ENCODE results near the gene EXOC6. TPM values are rescaled to one million over a fixed set of nuclear protein-coding genes. Genes with fewer than 3 reads are reported as not detected.
A peak's percentile ranks its signal among the peaks of the same experiment; 100 is the strongest.

Gene EXOC6
- total and polyA plus RNA-seq, 10 of the 15 experiments (the other 5 are each of a cell fraction or from before 2014, with no cell fraction given), result 7.6 to 53.8 (median 13.3) TPM

DNA sequence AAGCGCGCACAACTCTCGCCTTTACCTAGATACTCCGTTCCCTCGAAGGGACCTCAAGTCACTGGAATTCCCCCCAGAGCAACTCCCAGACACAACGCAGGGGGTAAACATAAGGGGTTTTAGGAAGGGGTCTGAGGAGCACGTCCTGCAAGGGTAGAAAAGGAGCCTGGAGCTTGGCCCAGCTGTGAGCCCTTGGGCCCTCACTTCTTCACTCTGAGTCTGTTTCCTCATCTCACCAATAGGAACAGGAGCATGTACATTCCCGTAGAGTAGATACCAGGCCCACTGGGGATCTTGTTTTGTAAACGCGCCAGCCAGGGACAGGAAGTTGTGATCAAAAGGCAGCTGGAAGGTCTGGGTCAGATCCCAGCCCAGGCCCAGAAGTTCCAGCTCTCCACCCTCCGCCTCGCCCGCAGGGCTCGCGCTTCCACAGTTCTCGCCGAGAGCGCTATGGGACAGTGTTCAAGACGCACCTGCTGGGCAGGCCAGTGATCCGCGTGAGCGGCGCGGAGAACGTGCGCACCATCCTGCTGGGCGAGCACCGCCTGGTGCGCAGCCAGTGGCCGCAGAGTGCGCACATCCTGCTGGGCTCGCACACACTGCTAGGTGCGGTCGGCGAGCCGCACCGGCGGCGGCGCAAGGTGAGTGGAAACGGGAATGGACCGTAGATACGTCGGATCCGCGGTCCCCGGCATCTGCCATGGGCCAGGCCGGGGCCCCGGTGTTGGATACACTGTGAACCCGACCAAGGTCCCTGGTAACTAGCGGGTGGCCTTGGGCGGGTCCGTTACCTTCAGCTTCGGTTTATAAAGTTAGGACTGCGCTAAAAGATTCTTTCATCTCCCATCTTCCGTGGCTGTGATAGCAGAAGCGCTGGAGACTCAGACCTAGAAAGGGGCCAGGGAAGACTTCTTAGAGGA, 213.5 kb downstream of the EXOC6 start:
- H4K20me1 ChIP-seq (ENCODE audit: control insufficient read depth, insufficient read depth), result no peaks in the 10 kb centered on the region
- ChIA-PET RAD21 (ENCODE audit: unreplicated experiment) (no interaction called here), POLR2A (no interaction called here), SMC1A (ENCODE audit: uncharacterized antibody, unreplicated experiment) (no interaction called here), CTCF (interaction anchor here (0.9 to 1.3 kb wide), 2 partner anchors 8 to 10 kb away, joined by 3 to 4 read pairs; no protein-coding TSS in a partner anchor)
- H3K4me2 ChIP-seq (ENCODE audit: control insufficient read depth, insufficient read depth), result 0 out of 2 replicates have a peak overlapping the region, but pooled peaks have one; percentile 22
- no peak for FAIRE-seq
- in situ Hi-C loops (cut with MboI) (no loop called here), intact Hi-C loops (cut with micrococcal nuclease; ENCODE audit: unreplicated experiment) (no loop called here)
- DNase-seq (ENCODE audit: low read depth, low spot score), result no peak
- H3K4me3 ChIP-seq, result no peak overlapping the region
- no peak overlapping the region for H3K27ac ChIP-seq (ENCODE audit: control insufficient read depth, insufficient read depth)
- TF ChIP-seq RFX5 (IDR thresholded peaks at IDR 0.05; ENCODE audit: low read depth, low read length) (no peak), TAF1 (IDR thresholded peaks at IDR 0.05; ENCODE audit: borderline replicate concordance, low read depth, low read length) (no peak)
- H3K79me2 ChIP-seq (ENCODE audit: control insufficient read depth, insufficient read depth, low read length), result no peaks in the 10 kb centered on the region
- BruUV-seq (replicated peaks), result no TSS peak
- no peaks in the 10 kb centered on the region for H3K9me3 ChIP-seq (replicated peaks; ENCODE audit: control insufficient read depth, insufficient read depth, low read length)
- peaks cover 5 to 19% of the 10 kb centered on the region in 2 experiments for H3K27me3 ChIP-seq (replicated peaks in 1 of 2; ENCODE audit: control insufficient read depth in 2 of 2, insufficient read depth in 2 of 2, low read length in 1 of 2)
- H2AFZ ChIP-seq (ENCODE audit: control insufficient read depth, low read depth, low read length), result no peak overlapping the region; the same call in 1 of the 2 replicates
- no peaks in the 10 kb centered on the region for H3K4me1 ChIP-seq (ENCODE audit: control insufficient read depth, insufficient read depth, low read length)
- H3K9ac ChIP-seq (ENCODE audit: control insufficient read depth, insufficient read depth, low read length), result no peak overlapping the region
- no peaks in the 10 kb centered on the region for H3K36me3 ChIP-seq (ENCODE audit: control insufficient read depth in 2 of 2, insufficient read depth in 2 of 2, low read length in 1 of 2)
- peak; percentile 63 for ATAC-seq
- WGBS (ENCODE audit: insufficient coverage, insufficient replicate concordance, low lambda C conversion rate, missing lambda C conversion rate), result 30% methylated on average over 56 of the region's 57 CpGs

DNA sequence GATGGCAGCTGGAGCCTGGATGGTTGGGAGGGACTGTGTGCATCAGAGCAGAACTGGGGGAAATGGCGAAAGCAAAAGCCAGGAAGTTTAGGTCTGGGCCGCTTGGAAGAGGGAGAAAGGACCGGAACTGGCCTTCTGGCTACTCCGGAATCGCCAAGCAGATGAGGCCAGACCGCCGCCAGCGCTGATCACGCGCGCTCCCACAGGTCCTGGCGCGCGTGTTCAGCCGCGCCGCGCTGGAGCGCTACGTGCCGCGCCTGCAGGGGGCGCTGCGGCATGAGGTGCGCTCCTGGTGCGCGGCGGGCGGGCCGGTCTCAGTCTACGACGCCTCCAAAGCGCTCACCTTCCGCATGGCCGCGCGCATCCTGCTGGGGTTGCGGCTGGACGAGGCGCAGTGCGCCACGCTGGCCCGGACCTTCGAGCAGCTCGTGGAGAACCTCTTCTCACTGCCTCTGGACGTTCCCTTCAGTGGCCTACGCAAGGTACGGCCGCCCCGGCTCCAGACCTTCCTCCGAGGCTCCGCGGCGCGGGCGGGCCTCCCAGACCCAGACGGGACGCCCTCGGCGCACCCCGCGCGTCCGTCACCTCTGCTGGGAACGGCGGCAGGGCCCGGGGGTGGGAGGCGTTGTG, 214.3 kb downstream of the EXOC6 start:
- POLR2A ChIA-PET, result no interaction called here
- BruUV-seq (replicated peaks), result no TSS peak
- Histone ChIP-seq H3K27me3 (replicated peaks in 1 of 2; ENCODE audit: control insufficient read depth in 2 of 2, insufficient read depth in 2 of 2, low read length in 1 of 2) (peaks cover 6 to 21% of the 10 kb centered on the region in 2 experiments), H3K4me2 (ENCODE audit: control insufficient read depth, insufficient read depth) (peak overlapping the region; percentile 67), H3K9ac (ENCODE audit: control insufficient read depth, insufficient read depth, low read length) (no peak overlapping the region), H3K4me3 (no peak overlapping the region), H4K20me1 (ENCODE audit: control insufficient read depth, insufficient read depth) (no peaks in the 10 kb centered on the region), H3K27ac (ENCODE audit: control insufficient read depth, insufficient read depth) (no peak overlapping the region), H3K79me2 (ENCODE audit: control insufficient read depth, insufficient read depth, low read length) (no peaks in the 10 kb centered on the region), H3K9me3 (replicated peaks; ENCODE audit: control insufficient read depth, insufficient read depth, low read length) (no peaks in the 10 kb centered on the region), H3K4me1 (ENCODE audit: control insufficient read depth, insufficient read depth, low read length) (no peaks in the 10 kb centered on the region), H3K36me3 (ENCODE audit: control insufficient read depth in 2 of 2, insufficient read depth in 2 of 2, low read length in 1 of 2) (no peaks in the 10 kb centered on the region), H2AFZ (ENCODE audit: control insufficient read depth, low read depth, low read length) (no peak overlapping the region; the same call in 1 of the 2 replicates)
- CTCF ChIA-PET, result interaction anchor here (0.9 to 1.3 kb wide), 2 partner anchors 9 to 11 kb away, joined by 3 to 4 read pairs; no protein-coding TSS in a partner anchor
- no peak for DNase-seq (ENCODE audit: low read depth, low spot score)
- 16% methylated on average over 61 of the region's 68 CpGs for WGBS (ENCODE audit: insufficient coverage, insufficient replicate concordance, low lambda C conversion rate, missing lambda C conversion rate)
- RAD21 ChIA-PET (ENCODE audit: unreplicated experiment), result no interaction called here
- in situ Hi-C loops (cut with MboI), result no loop called here
- SMC1A ChIA-PET (ENCODE audit: uncharacterized antibody, unreplicated experiment), result no interaction called here
- no peak for FAIRE-seq
- intact Hi-C loops (cut with micrococcal nuclease; ENCODE audit: unreplicated experiment), result no loop called here
- ATAC-seq, result peak; percentile 78
- TF ChIP-seq, protein P1, sequence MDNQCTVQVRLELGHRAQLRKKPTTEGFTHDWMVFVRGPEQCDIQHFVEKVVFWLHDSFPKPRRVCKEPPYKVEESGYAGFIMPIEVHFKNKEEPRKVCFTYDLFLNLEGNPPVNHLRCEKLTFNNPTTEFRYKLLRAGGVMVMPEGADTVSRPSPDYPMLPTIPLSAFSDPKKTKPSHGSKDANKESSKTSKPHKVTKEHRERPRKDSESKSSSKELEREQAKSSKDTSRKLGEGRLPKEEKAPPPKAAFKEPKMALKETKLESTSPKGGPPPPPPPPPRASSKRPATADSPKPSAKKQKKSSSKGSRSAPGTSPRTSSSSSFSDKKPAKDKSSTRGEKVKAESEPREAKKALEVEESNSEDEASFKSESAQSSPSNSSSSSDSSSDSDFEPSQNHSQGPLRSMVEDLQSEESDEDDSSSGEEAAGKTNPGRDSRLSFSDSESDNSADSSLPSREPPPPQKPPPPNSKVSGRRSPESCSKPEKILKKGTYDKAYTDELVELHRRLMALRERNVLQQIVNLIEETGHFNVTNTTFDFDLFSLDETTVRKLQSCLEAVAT (IDR thresholded peaks at IDR 0.05), result no peak
- TF ChIP-seq PAX5 (IDR thresholded peaks at IDR 0.05; ENCODE audit: borderline replicate concordance, low read depth, low read length) (0 out of 2 replicates have a peak, but pooled peaks have one; percentile 29), IRF4 (IDR thresholded peaks at IDR 0.05; ENCODE audit: low read depth, low read length) (no peak), BACH1 (IDR thresholded peaks at IDR 0.05; ENCODE audit: borderline replicate concordance) (no peak), CEBPB (IDR thresholded peaks at IDR 0.05; ENCODE audit: borderline replicate concordance in 1 of 2, low read depth in 2 of 2, low read length in 2 of 2) (no peak), HDAC6 (IDR thresholded peaks at IDR 0.05; ENCODE audit: unreplicated experiment) (peak; percentile 91), MTA3 (IDR thresholded peaks at IDR 0.05; ENCODE audit: borderline replicate concordance, low read length) (no peak), MYC (IDR thresholded peaks at IDR 0.05; ENCODE audit: insufficient read depth, insufficient read length, insufficient replicate concordance, low read length, severe bottlenecking) (no peak)
- TF ChIP-seq, protein P2, sequence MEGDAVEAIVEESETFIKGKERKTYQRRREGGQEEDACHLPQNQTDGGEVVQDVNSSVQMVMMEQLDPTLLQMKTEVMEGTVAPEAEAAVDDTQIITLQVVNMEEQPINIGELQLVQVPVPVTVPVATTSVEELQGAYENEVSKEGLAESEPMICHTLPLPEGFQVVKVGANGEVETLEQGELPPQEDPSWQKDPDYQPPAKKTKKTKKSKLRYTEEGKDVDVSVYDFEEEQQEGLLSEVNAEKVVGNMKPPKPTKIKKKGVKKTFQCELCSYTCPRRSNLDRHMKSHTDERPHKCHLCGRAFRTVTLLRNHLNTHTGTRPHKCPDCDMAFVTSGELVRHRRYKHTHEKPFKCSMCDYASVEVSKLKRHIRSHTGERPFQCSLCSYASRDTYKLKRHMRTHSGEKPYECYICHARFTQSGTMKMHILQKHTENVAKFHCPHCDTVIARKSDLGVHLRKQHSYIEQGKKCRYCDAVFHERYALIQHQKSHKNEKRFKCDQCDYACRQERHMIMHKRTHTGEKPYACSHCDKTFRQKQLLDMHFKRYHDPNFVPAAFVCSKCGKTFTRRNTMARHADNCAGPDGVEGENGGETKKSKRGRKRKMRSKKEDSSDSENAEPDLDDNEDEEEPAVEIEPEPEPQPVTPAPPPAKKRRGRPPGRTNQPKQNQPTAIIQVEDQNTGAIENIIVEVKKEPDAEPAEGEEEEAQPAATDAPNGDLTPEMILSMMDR (IDR thresholded peaks at IDR 0.05 in 2 of 3, conservative IDR thresholded peaks at IDR 0.05 in 1 of 3; ENCODE audit: control insufficient read depth in 2 of 3, extremely low read depth in 1 of 3, insufficient read depth in 1 of 3, low read depth in 3 of 3, low read length in 3 of 3), result peak; percentile 36 to 51 (median 38); a peak in 5 of 6 replicates
